Activated CD8-positive, alpha-beta memory T cell treated with anti-CD3 and anti-CD28 coated beads for 1 hour (primary cell): Measurements from ENCODE around the gene RCOR3.

Source experiments
- DNase-seq, 2 donors: peaks; one replicate each; pipeline ENCODE4 v3.0.0-alpha.2; 2020; ENCODE audit warnings: low read depth in 1 of 2; ENCODE audit errors: extremely low read depth in 1 of 2

Gene RCOR3

DNA sequence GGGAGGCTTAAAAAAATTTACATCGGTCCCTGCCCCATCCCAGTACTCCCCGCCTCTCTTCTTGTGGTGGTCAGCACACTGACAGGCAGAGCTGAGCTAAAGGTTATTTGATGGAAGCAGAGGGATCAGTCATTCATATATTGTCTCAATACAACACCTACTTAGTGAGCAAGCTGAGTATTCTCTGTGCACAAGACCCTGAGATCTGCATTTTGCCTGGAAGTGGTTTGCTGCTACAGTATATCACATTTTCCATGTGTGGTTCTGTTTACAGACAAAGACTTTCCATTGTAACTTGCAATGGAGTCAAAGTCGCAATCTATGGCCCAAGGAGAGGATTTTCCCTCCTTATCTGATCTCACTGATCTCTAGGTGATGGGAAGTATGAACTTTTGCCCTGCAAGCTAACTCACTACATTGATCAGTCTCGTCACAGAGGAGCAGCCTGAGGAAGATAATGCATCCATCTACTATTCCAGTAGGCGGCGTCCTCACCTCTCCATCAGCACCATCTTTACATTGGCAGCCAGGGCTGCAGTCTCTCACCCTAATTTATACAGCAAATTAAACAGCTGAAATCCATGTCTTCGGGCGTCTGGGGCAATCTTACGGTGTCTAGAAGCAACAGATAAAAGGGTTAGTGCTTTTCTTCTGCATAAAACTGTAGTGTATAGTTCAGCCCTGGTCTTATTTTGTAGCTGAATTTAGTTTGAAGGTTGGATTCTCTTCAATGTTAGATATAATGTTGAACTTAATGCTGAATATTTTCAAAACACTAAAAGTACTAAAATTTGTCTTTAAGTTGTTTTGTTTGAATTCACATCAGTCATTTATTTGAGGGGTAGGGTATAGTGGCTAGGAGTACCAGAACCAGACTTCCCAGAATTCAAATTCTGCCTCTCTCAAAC is 64.2 kb downstream of the RCOR3 start:
- peak in 1 of 2 donors; percentile 42 for DNase-seq

DNA sequence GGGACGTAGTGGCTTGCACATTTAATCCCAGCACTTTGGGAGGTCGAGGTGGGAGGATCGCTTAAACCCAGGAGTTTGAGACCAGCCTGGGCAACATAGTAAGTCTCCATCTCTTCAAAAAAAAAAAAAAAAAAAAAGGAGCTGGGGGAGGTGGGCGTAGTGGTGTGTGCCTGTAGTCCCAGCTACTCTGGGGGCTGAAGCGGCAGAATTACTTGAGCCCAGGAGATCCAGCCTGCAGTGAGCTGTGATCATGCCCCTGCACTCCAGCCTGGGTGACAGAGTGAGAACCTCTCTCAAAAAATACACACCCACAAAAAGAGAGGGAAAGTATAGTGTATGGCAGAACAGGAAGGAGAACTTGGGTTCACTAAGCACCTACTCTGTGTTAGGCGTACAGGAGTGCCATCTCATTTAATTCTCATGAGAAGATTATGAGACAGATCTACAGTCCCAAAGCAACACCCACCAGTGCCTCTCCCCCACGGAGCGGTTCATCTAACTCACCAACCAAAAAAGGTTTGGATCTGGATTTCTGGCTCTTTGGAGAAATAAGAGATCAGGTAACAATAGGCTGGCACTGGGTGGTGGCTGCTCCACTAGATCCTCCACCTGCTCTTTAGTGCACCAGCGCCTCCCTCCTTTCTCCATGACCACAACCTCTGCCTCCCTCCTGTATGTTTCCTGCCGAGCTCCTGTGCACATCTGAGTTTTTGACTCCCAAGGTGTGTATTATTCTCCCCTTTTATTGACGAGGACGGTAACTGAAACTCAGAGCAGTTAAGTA is 66.0 kb downstream of the RCOR3 start:
- DNase-seq, result no peak

DNA sequence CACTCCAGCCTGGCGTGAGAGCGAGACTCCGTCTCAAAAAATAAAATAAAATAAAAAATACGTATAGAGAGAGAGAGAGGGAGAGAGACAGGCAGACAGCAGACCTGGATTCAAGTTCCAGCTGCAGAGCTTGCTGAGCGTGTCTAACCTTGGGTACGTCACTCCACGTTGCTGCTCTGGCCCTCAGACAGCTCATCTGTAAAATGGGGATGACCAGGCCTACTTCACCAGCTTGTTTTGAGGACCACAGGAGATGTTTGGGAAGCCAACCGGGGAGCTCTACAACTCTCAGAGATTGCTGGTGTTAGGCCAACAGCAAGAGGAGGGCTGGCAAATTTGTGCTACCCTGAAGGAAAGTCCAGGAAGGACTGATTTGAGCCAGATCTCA is 67.0 kb downstream of the RCOR3 start:
- DNase-seq, result no peak

DNA sequence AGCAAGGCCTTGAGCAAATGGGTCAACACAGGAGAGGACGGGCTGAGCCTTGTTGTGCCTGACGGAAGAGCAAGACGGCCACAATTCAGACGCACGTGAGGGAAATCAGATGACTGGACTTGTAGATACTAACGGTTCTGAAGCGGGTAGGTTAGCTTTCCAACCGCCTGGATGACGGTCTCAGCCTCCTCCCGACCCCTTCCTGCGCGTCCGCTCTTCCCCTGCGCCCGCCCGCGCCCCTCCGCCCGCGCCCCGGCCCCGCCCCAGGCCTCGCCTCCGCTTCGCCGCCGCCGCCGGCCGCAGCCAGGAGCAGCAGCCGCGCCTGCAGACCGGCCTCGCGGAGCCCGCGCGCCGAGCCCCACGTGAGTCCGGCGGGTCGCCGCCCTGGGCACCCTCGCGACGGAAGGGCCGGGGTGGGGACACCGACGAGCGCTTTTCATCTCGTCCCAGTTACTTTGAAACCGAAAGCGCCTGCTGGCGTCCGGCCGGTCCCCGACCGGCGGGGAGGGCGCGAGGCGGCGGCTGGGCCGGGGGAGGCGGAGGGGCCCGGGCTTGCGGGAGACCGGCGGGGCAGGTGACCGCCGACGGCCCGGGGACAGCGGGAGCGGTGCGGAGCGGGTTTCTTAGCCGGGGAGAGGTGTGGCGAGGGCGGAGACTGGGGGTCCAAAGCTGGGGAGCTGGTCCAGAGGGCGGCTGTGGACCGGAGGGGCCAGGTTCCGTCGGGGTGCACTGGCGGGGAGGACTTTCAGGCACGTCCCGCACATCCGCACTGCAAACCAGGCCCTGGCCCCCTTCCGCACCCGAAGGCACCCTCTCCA is 67.6 kb downstream of the RCOR3 start, which contains the start of gene TRAF5:
TSS of gene TRAF5 (plus strand) at position 306 of the 818 bp plus-strand sequence. CDS start 26,407 bp downstream, outside the sequence.
- DNase-seq, result peak in 1 of 2 donors; percentile 47

DNA sequence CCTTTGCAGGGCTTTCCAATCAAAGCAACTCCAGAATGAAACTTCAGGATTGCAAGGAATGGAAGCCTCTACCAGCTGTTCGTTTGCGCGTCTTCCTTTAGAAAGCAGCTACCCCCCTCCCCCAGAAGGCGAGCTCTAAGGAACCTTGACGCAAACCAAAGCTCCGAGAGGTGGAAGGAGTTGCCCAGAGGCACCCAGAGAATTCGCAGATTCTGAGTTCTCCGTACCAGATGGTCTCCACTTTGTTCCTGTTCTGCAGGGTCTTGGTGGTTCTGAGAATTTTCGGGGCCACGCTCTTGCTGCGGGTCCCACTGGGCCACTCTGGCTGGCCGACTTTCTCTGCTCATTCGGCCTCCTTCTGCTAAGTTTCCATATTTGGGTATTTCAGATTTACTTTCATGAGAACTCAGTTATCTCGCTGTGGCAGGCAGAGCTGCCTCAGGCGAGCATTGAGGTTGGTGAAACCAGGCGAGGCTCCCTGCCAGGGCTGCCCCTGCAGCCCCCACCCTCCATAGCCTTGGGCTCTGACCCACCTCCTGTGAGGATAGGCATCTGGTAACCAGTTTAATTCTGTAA is 68.3 kb downstream of the RCOR3 start:
- DNase-seq, result no peak

DNA sequence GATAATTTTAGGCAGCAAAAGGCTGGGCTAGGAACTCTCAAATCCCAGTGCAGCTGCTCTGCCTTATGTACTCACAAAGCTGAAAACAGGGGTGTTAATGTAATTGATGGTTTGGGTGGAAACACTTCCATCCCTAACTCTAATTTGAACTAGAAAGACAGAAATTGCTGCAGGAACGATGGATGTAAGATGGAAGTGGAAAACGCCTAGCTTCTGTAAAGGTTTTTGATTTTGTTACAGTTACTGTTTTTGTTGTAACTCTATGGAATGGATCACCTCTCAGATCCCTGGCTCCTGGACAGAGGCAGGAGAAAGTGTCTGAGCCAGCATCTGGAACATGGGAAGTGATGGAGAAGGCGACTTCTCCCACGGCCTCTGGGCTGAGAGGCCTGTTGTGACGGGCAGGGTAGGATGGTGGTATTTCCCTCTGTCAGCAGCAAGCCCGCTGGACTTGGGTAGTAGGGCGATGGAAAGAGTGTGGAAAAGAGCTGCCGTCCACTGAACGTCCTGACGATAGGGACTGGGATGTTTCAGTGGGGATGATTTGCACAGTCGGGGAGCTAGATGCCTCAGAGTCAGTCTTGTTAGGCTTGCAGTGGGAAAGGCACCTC is 69.0 kb downstream of the RCOR3 start:
- DNase-seq, result no peak

DNA sequence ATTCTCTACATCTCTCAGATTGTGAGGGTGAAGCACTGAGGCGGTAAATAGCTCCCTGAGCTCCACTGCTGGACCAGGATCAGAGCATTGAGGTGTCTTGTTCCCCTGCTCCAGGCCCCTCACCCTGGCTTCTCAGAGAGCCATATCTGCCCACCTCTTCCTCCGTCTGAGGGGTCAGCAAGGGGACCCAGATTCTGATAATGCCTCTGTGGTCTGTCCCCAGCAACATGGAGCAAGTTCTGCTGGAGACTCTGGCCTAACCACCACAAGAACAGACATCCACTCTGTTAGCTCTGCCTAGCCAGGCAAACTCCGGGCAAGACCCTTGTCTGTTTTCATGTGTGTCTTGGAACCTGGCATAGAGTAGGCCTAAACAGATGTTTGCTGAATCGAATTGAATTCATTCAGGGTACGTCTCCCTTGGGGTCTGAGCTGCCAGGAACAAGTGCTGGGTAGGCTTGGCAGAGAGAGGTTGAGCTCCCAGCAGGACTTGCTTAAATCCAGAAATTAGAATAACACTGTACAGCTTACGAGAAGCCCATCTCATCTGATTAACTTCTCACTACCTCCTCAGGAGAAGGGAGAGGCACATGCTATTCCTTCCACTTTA is 69.8 kb downstream of the RCOR3 start:
- no peak for DNase-seq

DNA sequence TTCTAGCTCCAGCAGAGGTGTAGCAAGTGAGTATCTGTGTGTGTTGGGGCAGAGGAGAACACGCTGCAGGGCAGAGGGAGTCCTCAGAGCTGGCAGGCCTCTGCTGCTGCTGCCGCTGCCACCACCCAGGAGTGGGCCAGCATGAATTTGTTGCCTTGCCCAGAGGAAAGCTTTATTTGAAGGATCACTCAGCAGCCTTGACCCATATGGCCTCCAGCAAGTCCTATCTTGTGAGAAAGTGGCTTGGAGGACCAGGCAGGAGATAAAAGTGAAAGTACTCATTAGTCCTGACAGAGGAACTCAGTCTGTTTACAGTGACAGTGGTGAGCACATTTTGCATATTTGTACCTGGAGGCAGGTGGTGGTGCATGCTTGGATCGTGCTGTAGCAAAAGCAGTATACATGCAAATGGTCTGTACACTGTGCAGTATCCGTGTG is 70.6 kb downstream of the RCOR3 start:
- no peak for DNase-seq

DNA sequence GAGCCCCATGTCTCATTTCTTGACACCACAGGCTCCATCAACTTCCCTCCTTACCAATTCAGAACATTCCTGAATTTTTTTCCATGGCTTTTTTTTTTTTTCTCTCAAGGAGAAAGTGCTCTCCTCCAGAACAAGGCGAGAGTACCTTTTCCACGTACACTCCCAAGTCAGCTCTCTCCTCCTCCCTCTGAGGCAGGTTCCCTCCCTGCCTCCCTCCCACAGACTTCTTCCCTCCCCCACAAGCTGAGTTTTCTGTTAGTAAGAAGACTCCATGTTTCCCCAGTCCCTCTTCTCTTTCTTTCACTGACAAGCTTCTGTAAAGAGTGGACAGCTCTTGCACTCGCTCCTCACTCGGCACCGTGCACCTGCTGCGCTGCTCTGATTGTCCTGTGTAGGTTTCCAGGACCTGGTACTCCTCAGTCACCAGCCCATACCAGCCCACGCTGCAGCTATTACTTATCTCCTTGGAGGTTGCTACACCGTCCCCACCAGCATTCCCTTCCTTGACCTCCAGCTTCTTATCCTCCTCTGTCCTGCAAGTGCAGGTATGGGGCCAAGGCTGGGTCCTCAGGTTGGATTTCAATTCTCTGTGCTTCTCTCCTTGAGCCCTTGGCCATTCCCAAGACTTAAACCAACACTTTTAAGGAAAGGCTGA is 71.2 kb downstream of the RCOR3 start:
- DNase-seq, result no peak

DNA sequence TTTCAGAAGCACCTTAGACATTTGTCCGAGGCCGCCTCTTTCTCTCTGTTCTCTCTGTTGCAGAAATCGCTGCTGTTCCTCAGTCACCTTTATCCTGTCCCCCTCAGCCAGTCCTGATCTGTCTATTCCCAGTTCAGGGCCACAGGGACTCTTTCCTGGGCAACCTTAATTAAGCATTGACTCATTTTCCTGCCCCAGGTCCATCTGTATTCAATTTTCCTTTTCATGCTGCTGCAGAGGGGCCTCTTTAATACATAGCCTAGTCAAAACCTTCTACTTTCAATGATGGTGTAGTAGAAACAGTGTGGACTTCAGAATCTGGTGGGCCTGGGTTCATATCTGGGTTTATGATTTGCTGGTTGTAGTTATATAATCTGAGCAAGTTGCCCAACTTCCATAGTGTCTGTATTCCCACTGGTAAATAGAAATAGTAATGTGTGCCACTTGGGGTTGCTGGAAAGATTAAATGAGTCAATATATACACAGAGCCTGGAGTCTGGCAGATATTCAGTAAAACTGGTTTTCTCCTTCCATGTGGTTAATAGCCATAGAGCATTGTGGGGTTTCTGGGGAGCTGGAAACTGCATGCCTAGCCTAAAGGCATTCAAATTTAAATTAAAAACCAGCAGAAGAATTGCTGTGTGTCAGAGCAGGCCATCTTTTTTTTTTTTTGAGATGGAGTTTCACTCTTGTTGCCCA is 72.0 kb downstream of the RCOR3 start:
- DNase-seq, result no peak

DNA sequence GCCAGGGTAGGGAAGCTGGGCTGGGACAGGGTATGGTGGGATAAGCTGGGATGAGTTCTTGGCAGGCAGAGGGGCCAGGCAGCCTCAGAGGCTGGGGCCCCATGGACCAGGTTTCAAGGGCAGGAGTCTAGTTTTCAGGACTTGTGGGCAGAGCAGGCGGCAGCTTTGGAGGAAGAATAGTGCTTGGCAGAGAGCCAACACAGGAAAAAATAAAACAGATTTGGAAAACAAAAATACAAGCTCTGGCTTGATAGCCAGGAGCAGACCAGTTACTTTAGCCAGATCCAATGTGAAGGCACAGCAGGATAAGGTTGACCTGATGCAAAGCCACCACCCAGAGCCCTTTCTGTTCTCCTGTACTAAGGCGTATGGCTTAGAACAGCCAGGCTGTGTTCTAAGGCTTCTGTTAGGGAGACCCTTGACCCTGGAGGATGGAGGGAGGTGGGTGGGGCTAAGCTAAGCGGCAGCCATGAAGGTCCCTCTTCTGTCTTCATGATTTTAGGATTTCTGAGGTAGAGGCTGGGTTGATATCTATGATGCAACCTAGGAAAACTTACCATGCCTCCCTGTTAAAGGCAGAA is 73.0 kb downstream of the RCOR3 start:
- no peak for DNase-seq

DNA sequence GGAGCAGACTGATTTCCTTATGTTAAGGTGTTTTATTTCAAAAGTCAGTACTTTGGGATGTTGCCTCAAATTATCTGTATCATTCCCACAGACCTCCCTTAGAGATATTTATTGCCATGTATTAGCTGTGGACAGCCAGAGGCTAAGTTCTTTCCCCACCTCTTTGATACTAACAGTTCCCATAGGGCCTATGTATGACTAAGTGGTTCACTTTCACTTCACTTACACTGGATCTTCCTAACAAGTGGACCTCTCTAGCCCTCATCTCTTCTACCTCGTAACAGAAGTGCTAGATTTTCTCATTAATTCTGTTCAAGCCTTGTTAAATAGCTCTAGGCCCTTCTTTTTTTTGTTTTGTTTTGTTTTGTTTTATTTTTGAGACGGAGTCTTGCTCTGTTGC is 73.7 kb downstream of the RCOR3 start:
- DNase-seq, result no peak

DNA sequence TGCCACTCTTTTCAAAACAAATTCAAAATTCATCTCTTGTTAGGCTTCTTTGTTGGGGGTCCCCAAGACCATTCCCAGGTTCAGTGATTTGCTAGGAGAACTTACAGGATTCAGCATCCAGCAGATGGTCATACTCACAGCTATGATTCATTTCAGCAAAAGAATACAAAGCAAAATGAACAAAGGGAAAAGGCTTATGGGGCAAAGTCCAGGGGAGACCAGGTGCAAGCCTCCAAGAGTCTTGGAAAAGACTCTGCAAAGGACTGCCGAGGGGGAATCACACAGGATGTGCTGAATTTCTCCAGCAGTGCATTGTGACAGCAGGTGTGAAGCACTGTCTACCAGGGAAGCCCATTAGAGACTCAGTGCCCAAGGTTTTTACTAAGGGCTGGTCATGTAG is 74.7 kb downstream of the RCOR3 start:
- DNase-seq, result no peak

DNA sequence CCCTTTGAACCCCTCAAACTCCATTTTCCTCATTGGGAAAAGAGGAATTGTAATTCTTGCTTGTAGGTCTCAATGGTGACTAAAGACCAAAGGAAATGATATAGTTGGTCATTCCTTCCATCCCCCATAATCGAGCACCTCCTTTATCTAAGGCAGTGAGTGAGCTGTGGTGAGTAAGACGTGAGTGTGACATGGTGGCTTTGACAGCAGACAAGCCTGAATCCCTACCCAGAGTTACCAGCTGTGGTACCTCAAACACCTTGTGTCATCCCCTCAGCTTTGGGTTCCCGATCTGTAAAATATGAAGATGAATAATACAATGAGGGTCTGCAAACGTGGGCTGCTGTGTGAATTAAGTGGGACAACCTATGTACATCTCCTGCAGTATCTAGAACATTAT is 75.8 kb downstream of the RCOR3 start:
- DNase-seq, result no peak

DNA sequence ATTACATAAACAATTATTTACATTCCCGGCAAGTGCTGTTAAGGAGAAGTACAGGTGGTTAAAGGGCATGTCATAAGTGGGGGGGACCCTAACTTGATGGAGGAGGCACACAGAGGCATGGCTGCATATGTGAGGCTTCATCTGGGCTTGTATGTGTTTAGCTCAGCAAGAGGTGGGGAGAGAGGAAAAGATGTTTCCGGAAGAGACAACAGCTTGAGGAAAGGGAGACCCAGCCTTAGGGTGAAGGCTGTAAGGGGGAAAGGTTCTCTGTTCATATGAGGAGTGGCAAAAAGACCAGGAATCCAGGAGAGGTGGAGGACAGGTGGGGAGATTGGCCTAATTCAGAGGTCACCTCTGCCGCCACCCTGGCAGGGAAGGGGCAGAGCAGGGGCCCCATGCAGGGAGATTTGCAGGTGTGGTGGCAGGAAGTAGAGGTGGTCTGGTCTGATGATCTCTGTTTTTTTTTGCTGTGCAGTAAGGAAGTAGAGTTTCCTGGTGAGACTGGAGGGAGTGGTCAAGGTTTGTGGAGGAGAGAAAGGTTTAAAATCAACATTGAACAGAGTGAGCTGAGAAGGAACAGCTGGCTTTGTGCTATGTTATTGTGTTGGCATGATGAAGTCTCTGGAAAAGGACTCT is 76.5 kb downstream of the RCOR3 start:
- DNase-seq, result no peak

DNA sequence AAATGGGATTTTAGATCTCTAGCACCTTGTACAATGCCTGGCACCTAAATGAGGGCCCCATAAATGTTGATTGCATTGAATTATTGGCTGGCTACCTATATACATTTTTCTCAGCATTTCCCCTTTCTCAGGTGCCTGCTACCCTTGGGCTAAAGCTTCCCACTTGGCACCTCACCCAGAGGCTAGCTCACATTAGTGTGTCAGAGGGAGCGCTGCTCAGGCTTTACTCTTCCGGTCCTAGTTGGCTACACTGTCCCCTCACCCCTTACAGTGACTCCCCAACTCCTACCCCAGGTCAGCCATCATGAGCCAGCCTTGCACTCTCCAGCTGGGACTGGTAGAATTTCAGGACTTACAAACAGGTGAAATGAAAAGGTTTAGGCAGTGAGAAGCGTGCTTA is 77.0 kb downstream of the RCOR3 start:
- no peak for DNase-seq

DNA sequence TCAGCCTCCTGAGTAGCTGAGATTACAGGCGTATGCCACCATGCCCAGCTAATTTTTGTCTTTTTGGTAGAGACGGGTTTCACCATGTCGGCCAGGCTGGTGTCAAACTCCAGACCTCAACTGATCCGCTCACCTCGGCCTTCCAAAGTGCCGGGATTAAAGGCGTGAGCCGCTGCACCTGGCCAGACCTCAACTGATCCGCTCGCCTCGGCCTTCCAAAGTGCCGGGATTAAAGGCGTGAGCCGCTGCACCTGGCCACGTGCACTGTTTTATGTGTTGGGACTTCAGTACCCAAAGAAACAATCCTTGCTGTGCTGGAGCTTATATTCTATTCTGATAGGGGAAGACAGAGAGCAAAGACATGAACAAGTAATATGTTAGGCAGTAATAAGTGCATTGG is 77.6 kb downstream of the RCOR3 start:
- no peak for DNase-seq
